H1 (cell line): ENCODE results near the gene COPZ2. TPM values are rescaled to one million over a fixed set of nuclear protein-coding genes. Genes with fewer than 3 reads are reported as not detected.
"Not testable (repeated sequence)": the region's sequence is repeated elsewhere in the genome, so short reads cannot be mapped to it uniquely, and the experiment has no call there.

Experiments
- CTCF ChIA-PET: fragments of 300-600 bp; sonication (Branson Sonifier 250); formaldehyde crosslinking; loops from one replicate; lab custom pipeline; 2021; ENCODE audit not compliant: partially characterized antibody; lab: Charles Lee
- POLR2A ChIA-PET: fragments of 300-600 bp; sonication (Branson Sonifier 250); formaldehyde crosslinking; loops from one replicate; lab custom pipeline; 2021; ENCODE audit warnings: inconsistent platforms; ENCODE audit not compliant: partially characterized antibody; lab: Charles Lee
- DNase-seq, 2 experiments: peaks; one replicate each; pipeline versions ENCODE4 v3.0.0 to v3.0.0-alpha.2; 2010 to 2022; ENCODE audit warnings: low spot score in 2 of 2, low read depth in 1 of 2, mixed read lengths in 1 of 2
- FAIRE-seq: peaks from 2 replicates; lab custom pipeline; 2011; peaks lifted over from hg19 to GRCh38; lab: Jason Lieb, UNC
- H2AFZ ChIP-seq: 2 replicates; pipeline ENCODE4 v1.8.1; 2012; ENCODE audit warnings: low read length, inconsistent platforms
- H2AK5ac ChIP-seq: 2 replicates; pipeline ENCODE4 v1.6.1; 2013; ENCODE audit warnings: low read depth, low read length
- H2BK120ac ChIP-seq: replicated peaks from 2 replicates; pipeline ENCODE3; 2013; ENCODE audit warnings: low read depth, low read length, inconsistent platforms
- H2BK12ac ChIP-seq: 2 replicates; pipeline ENCODE4 v1.6.1; 2013; ENCODE audit warnings: low read depth, low read length
- H2BK15ac ChIP-seq: 2 replicates; pipeline ENCODE4 v1.6.1; 2013; ENCODE audit warnings: low read length
- H2BK20ac ChIP-seq: 2 replicates; pipeline ENCODE4 v1.6.1; 2013; ENCODE audit warnings: low read length
- H2BK5ac ChIP-seq: 2 replicates; pipeline ENCODE4 v1.6.1; 2013; ENCODE audit warnings: low read depth, low read length
- H3K14ac ChIP-seq: 2 replicates; pipeline ENCODE4 v1.6.1; 2013; ENCODE audit warnings: inconsistent platforms; ENCODE audit not compliant: insufficient read length
- H3K18ac ChIP-seq: 2 replicates; pipeline ENCODE4 v1.6.1; 2013; ENCODE audit warnings: low read length; ENCODE audit errors: extremely low read depth
- H3K23ac ChIP-seq: 2 replicates; pipeline ENCODE4 v1.6.1; 2013; ENCODE audit warnings: inconsistent platforms; ENCODE audit not compliant: insufficient read length
- H3K23me2 ChIP-seq: 2 replicates; pipeline ENCODE4 v1.6.1; 2013; ENCODE audit warnings: low read depth, low read length
- H3K27ac ChIP-seq: 2 replicates; pipeline ENCODE4 v1.6.1; 2011; ENCODE audit warnings: low read depth, low read length, inconsistent platforms
- H3K27me3 ChIP-seq, 4 experiments: replicated peaks in 1 of 4; 1 replicate in 1 of 4; 2 replicates in 3 of 4; pipeline versions ENCODE4 v1.6.1 to v1.8.1; 2011 to 2013; ENCODE audit warnings: low read length in 3 of 4, mild to moderate bottlenecking in 3 of 4, inconsistent platforms in 2 of 4, mixed read lengths in 2 of 4, moderate library complexity in 1 of 4; ENCODE audit not compliant: control insufficient read depth in 3 of 4, insufficient read depth in 3 of 4; ENCODE audit errors: extremely low read depth in 1 of 4
- H3K36me3 ChIP-seq, 4 experiments: 2 replicates each; pipeline versions ENCODE4 v1.6.1 to v1.8.1; 2011 to 2013; ENCODE audit warnings: mild to moderate bottlenecking in 4 of 4, low read length in 3 of 4, moderate library complexity in 2 of 4, control low read depth in 1 of 4, inconsistent platforms in 1 of 4; ENCODE audit not compliant: insufficient read depth in 4 of 4, control insufficient read depth in 2 of 4
- H3K4ac ChIP-seq: replicated peaks from 2 replicates; pipeline ENCODE3; 2013; ENCODE audit warnings: low read length, low read depth, mixed read lengths, inconsistent platforms; ENCODE audit not compliant: insufficient read length
- H3K4me1 ChIP-seq, 4 experiments: replicated peaks in 1 of 4; 1 replicate in 1 of 4; 2 replicates in 3 of 4; pipeline versions ENCODE4 v1.6.1 to v1.8.1; 2011 to 2013; ENCODE audit warnings: low read length in 3 of 4, inconsistent platforms in 2 of 4, mixed read lengths in 1 of 4; ENCODE audit not compliant: insufficient read depth in 4 of 4, control insufficient read depth in 3 of 4
- H3K4me2 ChIP-seq, 2 experiments: 2 replicates each; pipeline versions ENCODE4 v1.6.1 to v1.8.1; 2011 to 2013; ENCODE audit warnings: low read depth in 2 of 2, low read length in 2 of 2, control low read depth in 1 of 2, inconsistent platforms in 1 of 2, mild to moderate bottlenecking in 1 of 2; ENCODE audit not compliant: insufficient read depth in 1 of 2
- H3K4me3 ChIP-seq, 4 experiments: fragments of 200-600, 300-600 bp in 1 of 4; sonication (generic), shearing (Covaris generic), sonication (Bioruptor Twin) in 1 of 4; 2 replicates each; pipeline versions ENCODE4 v1.5.1 to v1.8.1; 2011 to 2016; ENCODE audit warnings: low read length in 4 of 4, low read depth in 3 of 4, control low read depth in 2 of 4, inconsistent platforms in 2 of 4, mild to moderate bottlenecking in 2 of 4, mixed read lengths in 1 of 4, moderate library complexity in 1 of 4; ENCODE audit not compliant: insufficient read depth in 2 of 4; ENCODE audit errors: extremely low read depth in 1 of 4
- H3K56ac ChIP-seq: replicated peaks from 2 replicates; pipeline ENCODE3; 2013; ENCODE audit warnings: low read depth, mild to moderate bottlenecking, mixed read lengths, low read length, inconsistent platforms; ENCODE audit not compliant: insufficient read length
- H3K79me1 ChIP-seq: 2 replicates; pipeline ENCODE4 v1.6.1; 2013; ENCODE audit warnings: low read depth, low read length, control low read depth
- H3K79me2 ChIP-seq, 2 experiments: 2 replicates each; pipeline versions ENCODE4 v1.6.1 to v1.8.1; 2012 to 2013; ENCODE audit warnings: low read length in 2 of 2, mild to moderate bottlenecking in 2 of 2, inconsistent platforms in 1 of 2; ENCODE audit not compliant: insufficient read depth in 2 of 2, control insufficient read depth in 1 of 2
- H3K9ac ChIP-seq, 4 experiments: replicated peaks in 1 of 4; 1 replicate in 1 of 4; 2 replicates in 3 of 4; pipeline versions ENCODE4 v1.6.1 to v1.8.1; 2011 to 2013; ENCODE audit warnings: low read depth in 3 of 4, low read length in 3 of 4, control low read depth in 2 of 4, mild to moderate bottlenecking in 2 of 4, moderate library complexity in 2 of 4, inconsistent platforms in 1 of 4; ENCODE audit errors: extremely low read depth in 1 of 4
- H3K9me3 ChIP-seq, 2 experiments: 2 replicates each; pipeline versions ENCODE4 v1.6.1 to v1.8.1; 2012 to 2013; ENCODE audit warnings: mild to moderate bottlenecking in 2 of 2, moderate library complexity in 2 of 2, control low read depth in 1 of 2, inconsistent platforms in 1 of 2, low read depth in 1 of 2, low read length in 1 of 2, mixed read lengths in 1 of 2; ENCODE audit not compliant: insufficient read depth in 2 of 2
- H4K20me1 ChIP-seq, 2 experiments: replicated peaks in 1 of 2; 2 replicates each; pipeline versions ENCODE3 to v1.8.1; 2011 to 2013; ENCODE audit warnings: inconsistent platforms in 2 of 2, low read length in 2 of 2, mild to moderate bottlenecking in 1 of 2; ENCODE audit not compliant: insufficient read depth in 2 of 2, control insufficient read depth in 1 of 2
- H4K5ac ChIP-seq: 2 replicates; pipeline ENCODE4 v1.6.1; 2013; ENCODE audit warnings: low read length, low read depth, mixed read lengths, inconsistent platforms; ENCODE audit not compliant: insufficient read length
- H4K8ac ChIP-seq: 2 replicates; pipeline ENCODE4 v1.8.0; 2013; ENCODE audit warnings: mild to moderate bottlenecking, moderate library complexity, low read length, inconsistent platforms; ENCODE audit not compliant: insufficient read depth; ENCODE audit errors: extremely low read depth
- H4K91ac ChIP-seq: replicated peaks from 2 replicates; pipeline ENCODE3; 2013; ENCODE audit warnings: low read length, mixed read lengths, inconsistent platforms; ENCODE audit not compliant: insufficient read length
- WGBS, 2 experiments: shearing (Covaris generic) in 1 of 2; methylation state at CpG; one replicate each; pipeline versions ENCODE4 v1.1.6 to v1.1.7; 2013 to 2015; ENCODE audit warnings: low lambda C conversion rate in 2 of 2, mixed read lengths in 2 of 2, inconsistent platforms in 1 of 2, low coverage in 1 of 2, missing lambda C conversion rate in 1 of 2; ENCODE audit not compliant: insufficient replicate concordance in 2 of 2, insufficient coverage in 1 of 2, insufficient read length in 1 of 2; ENCODE audit errors: extremely low coverage in 1 of 2, missing lambda C conversion rate in 1 of 2; 5-methylcytosine and 5-hydroxymethylcytosine counted together
- polyA plus RNA-seq, 7 experiments: library from polyadenylated mRNA; depleted of rRNA in 3 of 7; stranded (reverse) in 5 of 7; unstranded in 2 of 7; fragments of >200 nt in 5 of 7; fragments of 200-250 nt in 2 of 7; gene quantifications; 1 replicate in 5 of 7; 2 replicates in 1 of 7; 4 replicates in 1 of 7; pipeline versions ENCODE4 v1.2.1 to v1.2.3, GENCODE V29; 2011 to 2013; ENCODE audit warnings: missing spikeins in 2 of 7, mixed read lengths in 2 of 7
- total RNA-seq: library from RNA; stranded (reverse); fragmentation: NEBNext Ultra II Directional; extraction: Animal tissue kit (Norgen Biotek cat#: 25700); gene quantifications from 2 replicates; pipeline ENCODE4 v1.2.1, GENCODE V29; 2021

The COPZ2 gene
- total and polyA plus RNA-seq, 2 of the 8 experiments (the other 6 are each of a cell fraction or from before 2014, with no cell fraction given) = 0.24 TPM; not detected in 1

DNA sequence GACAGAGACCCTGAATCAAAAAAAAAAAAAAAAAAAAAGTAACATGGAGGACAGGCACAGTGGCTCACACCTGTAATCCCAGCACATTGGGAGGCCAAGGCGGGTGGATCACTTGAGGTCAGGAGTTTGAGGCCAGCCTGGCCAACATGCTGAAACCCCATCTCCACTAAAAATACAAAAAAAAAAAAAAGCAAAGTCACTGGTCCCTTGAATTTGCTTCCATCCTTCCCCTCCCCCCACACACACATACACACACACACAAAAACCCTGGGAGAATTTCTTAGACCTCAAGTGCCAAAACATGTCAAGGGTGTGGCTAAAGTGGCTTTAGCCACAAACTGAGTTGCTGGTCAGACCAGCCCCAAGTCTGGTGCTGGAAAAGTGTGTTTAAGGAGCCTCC, 49.2 kb downstream of the COPZ2 start:
- H3K4ac ChIP-seq, H3K27me3 ChIP-seq, H2AK5ac ChIP-seq, H3K14ac ChIP-seq, H4K91ac ChIP-seq, H2BK12ac ChIP-seq, H3K36me3 ChIP-seq, H3K4me3 ChIP-seq, H4K20me1 ChIP-seq, H3K56ac ChIP-seq, H3K4me2 ChIP-seq, H3K79me2 ChIP-seq, H3K27ac ChIP-seq, H4K8ac ChIP-seq, H4K5ac ChIP-seq, H3K9ac ChIP-seq, H3K9me3 ChIP-seq, H2BK5ac ChIP-seq, H2AFZ ChIP-seq, DNase-seq, H2BK15ac ChIP-seq, H3K23me2 ChIP-seq, FAIRE-seq, H3K23ac ChIP-seq, H3K79me1 ChIP-seq: not testable (repeated sequence)
- 90% methylated on average over 1 of the region's 1 CpG; no CpG with 5 or more reads in 1 of the 2 experiments for WGBS, 2 experiments
- Histone ChIP-seq H3K4me1 (peaks cover 14 to 25% (median 19%) of the 10 kb centered on the region in 4 experiments), H3K18ac (peak overlapping the region; percentile 6; the same call in 1 of the 2 replicates), H2BK120ac (peak overlapping the region; percentile 65), H2BK20ac (peak overlapping the region; percentile 80; the same call in 1 of the 2 replicates)
- ChIA-PET POLR2A (interaction anchor here (1.0 to 4.3 kb wide), 3 partner anchors 14 to 157 kb away, joined by 3 to 19 read pairs (median 3); partner anchors contain the start of genes LRRC46 and MRPL10), CTCF (interaction anchor here (0.6 to 27.1 kb wide), 9 partner anchors 9 to 289 kb away, joined by 3 to 698 read pairs (median 12); partner anchors contain the start of gene CDK5RAP3)
